Measurements from ENCODE around the gene PRSS22.

PRSS22 gene

DNA sequence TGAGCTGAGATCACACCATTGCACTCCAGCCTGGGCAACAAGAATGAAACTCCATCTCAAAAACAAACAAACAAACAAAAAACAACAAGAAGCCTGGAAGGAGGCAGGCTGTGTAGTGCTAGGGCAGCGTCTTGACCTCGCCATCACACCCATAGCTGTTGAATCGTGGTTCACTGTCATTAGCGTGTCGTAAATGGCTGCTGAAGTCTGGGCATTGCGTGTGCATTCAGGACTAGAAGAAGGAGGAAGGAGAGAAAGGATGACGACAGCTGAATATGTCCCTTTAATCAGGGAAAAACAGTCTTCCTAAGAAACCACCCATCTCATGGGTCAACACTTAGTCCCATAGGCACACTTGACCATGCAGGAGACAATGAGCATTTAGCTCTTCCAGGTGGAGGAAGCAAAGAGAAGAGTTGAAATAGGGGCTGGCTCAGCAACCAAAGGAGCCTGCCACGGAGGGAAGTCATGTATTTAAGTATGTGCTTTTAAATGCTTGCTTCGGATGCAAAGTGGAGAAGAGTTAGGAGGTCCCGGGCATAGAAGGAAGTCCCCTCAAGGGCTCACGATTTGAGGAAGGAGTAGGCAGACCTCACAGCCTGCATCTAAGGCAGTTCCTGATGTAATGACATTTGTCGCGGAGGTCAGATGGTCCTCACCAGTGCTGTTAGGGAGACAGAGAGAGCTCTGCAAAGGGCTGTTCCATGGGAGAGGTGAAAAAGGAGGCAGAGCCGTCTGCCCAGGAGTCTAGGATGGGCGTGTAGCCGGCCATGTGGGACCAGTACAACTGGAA, 8.8 kb downstream of the PRSS22 start:
- no peak for DNase-seq

DNA sequence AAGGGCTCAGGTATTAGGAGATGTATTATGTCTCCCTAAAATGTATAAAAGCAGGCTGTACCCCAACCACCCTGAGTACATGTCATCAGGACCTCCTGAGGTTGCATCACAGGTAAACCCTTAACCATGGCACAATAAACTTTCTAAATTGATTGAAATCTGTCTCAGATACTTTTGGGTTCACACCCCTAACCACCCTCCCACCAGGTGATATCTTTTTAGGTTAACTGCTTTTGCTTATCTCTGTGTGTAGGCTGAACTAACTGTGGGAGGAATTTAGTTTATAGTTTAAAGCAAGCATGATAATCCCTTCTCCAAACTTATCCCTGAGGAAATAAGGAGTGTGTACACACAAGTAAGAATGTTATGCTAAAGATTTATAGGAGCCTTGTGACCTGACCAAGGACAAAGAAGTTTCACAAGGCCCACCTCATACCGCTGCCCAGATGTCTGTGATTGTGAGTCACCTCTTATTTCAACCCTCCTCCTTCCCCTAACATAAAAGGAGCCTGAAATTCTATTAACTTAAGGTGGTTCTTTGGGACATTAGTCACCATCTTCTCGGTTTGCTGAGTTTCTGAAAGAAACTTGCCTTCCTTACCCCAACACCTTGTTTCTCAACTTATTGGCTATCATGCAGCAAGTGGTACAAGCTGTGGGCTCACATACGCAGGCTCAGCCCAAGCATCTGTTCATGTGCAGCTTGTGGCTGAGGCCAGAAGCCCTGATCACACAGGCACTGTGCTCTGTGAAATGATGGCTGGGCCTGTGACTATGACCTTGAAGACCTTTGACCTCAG, 11.3 kb downstream of the PRSS22 start:
- DNase-seq = no peak

DNA sequence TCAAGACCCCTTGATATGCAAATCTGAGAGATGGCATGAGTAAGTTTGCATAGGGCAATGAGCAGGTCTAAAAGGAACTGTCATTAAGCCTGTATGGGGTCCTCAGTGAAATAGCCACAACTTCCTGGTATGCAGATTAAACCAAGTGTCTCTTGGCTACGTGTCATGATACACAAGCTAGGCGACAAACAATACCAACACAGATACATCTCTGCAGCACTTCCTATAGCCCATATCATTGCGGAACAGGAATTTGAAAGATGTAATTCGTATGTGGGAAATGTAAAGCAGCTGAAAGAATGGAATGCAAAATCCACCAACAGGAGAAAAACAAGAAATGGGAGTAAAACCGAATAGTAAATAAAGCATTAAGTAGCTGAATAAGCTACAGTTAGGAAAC, 12.9 kb downstream of the PRSS22 start:
- no peak for DNase-seq

DNA sequence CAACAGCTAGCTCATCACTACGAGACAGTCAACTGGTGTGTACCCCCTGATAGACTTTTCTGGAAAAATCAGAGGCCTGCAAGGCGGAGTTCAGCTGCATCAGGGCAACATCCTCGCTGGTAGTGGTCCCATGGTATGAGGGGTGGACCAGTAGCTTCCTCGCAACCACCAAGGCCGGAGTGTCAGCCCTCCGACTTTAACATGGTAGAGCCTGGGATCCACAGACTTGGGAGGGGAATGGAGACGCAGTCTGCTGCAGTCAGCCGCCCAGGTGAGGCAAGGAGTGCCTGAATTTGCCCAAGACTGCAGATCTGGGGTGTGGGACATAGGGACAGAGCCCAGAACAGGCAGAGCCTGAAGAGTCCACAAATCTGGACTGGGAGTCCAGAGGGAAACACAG, 14.4 kb downstream of the PRSS22 start:
- DNase-seq = no peak

DNA sequence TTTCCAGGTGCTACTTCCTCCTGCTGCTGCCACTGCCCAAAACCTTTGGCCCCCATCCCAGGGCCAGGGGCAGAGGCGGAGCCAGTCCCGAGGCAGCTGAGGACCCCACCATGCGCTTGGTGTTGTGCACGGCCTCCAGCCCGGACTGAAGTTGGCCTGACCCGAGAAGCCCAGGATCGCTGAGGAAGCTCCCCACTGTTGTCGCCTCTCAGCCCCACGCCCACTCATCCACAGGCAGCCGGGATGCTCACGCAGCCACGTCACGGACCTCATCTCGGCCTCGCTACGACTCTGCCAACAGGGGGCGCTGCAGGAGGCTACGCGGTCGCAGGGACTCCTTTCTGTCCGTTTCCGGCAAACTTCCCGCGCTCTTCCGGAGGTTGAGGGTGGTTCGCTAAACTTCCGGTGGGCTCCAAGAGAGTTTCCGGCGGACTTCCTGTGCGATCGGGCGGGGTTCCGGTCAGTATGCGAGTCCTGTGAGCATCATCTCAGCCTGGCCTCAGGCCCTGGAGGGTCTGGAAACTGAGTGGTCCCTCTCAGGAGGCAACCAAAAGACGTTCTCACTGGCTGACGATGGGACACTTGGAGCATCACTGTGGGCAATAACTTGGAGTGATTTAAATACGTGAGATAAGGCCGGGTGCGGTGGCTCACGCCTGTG, 15.5 kb downstream of the PRSS22 start:
- DNase-seq = no peak

DNA sequence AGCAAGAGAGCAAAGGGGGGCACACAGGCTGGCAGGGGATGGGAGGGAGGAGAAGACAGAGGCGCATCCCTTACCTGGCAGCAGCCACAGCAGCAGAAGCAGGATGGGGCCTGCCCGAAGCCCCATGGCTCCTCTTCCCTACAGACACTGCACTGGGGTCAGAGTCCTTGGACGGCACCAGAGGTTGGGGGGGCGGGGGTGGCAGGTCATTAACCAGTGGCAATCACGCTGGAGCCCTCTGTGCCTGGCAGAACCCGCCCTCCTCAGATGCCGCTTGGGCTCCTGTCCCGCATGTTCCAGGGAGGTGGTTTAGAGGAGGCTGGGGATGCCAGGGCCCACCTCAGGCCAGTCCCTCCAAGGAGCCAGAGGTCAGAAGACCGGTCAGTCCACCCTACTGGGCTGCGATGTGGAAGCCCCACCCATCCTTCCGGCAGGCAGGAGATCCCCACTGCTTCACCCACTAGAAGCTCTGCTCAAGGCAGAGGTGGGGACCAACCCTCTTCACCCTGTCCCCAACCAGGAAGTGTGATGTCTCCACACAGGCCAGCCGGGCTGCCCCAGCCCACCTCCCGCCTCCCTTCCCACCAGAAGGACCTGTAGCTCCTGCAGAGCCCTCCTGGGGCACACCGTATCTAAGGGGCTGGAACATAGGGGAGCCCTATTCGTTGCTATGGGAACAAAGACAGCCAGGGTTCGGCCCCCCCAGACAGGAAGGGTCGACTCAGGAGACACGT, 16.2 kb downstream of the PRSS22 start:
- no peak for DNase-seq

DNA sequence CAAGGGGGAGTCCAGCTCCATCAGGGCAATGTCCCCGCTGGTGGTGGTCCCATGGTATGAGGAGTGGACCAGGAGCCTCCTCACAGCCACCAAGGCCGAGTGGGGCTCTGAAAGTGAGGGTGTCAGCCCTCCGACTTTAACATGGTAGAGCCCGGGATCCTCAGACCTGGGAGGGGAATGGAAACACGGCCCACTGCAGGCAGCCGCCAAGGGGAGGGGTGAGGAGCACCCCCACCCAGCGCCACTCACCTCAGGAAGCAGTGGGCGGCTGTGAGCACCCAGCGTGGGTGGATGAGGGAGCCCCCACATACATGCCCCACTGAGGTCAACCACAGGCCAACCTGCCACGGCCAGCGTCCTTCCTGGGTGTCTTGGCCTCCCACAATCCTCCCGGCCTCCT, 17.1 kb downstream of the PRSS22 start:
- DNase-seq = no peak

DNA sequence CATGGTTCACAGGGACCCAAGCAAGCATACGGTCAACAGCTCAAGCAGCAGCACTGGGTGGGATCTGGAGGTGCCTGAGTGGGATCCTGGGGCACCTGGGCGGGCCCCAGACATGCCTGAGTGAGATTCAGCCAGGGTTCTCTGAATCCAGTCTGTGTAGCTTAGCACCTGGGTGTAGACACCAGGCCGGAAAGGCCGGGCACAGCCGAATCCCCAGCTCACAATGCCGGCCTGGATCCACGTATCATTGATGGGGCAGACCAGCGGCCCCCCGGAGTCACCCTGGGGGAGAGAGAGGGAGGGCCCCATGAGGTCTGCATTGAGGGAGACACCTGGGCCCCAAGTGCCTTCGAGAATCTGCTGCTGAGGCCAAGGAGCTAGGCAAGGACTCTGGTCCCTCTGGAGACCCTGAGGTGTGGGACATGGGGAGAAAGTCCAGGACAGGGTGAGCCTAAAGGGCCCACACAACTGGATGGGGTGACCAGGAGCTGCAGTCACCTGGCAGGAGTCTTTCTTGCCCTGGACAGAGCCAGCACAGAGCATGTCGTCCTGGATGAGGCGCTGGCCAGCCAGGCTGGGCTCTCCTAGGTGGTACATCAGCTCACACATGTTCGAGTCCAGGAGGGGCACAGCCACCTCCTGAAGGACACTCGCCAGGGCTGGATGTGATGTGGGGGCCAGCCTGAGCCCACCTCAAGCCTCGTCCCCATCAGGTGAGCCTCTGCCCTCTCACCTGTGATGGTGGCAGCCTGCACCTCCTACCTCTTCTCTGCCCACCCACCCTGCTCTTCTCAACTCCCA, 18.1 kb downstream of the PRSS22 start:
- DNase-seq = no peak

DNA sequence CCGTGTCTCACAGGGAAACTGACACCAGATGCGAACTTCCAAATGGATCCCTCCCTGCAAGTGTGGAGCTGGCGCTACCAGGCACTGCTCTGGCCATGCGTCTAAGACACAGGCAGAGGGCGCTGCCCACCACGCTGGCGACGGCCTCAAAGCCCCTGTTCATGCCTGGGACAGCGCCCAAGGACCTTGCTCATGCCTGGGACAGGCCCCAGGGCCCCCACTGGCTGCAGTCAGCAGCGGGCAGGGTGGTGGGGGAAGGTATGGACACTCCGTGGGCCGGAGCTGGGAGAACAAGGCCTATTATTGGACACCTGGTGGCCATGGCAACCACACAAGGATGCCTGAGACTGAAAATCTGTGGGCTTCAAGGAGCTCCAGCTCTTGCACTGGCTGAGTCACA, 19.0 kb downstream of the PRSS22 start:
- no peak for DNase-seq

DNA sequence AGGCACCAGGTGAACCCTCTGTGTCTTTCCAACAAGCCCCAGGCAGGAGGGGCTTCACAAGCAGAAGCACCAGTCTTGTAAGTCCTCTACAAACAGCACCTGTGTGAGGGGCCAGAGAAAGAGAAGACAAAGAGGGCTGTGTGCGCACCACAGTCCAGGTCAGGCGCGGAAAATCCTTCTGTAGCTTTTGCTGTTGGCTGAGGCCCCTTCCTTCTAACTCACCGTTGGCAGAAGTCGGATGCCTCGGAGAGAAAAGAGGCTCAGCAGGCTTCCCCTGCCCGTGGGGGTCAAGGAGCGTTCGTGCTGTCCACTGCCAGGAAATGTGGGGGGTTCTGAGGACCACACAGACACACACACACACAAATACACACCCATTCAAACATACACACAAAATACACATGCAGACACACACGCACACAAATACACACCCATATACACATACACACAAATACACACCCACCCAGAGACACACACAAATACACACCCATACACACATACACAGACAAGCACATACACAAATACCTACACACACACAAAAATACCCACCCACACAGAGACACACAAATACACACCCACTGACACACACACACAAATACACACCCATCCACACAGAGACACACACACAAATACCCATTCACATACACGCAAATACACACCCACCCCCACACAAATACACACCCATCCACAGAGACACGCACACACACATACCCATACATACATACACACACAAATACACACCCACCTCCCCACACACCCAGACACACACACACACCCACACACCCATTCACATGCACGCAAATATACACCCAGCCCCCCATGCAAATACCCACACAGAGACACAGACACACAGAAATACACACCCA, 21.1 kb downstream of the PRSS22 start:
- no peak for DNase-seq

DNA sequence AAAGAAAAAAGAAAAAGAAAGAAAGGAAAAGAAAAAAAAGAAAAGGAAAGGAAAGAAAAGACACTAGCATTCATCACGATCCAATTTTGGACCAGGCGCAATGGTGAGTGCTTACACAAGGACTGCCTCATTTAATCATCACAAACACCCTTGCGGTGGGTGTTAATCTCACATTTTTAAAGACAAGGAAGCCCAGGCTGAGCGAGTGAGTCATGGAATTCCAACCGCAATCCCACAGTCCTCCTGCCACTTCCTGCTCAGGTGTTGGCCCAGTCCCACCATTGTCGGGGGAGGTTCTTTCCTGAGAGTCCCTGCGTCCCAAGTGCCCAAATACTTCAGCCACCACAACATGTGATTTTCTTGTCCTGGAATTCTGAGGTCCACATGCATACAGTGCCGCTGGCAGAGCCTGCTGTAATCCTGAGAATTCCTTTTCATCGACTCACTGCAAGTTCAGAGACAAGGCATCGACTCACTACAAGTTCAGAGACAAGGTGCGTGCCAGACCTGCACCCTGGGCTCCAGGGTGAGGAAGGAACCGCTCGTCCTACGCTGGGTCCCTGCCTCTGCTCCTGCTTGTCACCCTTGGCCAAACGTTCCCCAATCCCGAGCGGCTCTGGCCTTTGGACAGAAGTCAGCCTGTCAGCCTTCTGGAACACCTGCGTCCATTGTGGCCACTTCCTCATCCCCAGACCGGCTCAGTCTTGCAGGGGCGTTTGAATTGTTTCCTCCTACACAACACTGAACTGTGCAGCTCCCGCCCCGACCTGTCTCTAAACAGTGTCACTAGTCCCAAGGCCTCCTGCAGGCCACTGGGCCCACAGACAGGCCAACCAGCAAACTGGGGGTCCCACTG, 22.1 kb downstream of the PRSS22 start:
- no peak for DNase-seq

DNA sequence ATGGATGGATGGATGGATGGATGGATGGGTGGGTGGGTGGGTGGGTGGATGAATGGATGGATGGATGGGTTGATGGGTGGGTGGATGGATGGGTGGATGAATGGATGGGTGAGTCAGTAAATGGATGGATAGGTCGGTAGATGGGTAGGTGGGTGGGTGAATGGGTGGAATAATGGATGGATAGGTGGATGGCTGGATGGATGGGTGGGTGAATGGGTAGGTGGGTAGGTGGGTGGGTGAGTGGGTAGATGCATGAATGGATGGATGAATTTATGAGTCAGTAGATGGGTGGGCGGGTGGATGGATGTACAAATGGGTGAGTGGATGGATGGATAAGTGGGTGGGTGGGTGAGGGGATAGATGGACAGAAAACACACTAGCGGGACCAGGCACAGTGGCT, 23.0 kb downstream of the PRSS22 start:
- DNase-seq = no peak

DNA sequence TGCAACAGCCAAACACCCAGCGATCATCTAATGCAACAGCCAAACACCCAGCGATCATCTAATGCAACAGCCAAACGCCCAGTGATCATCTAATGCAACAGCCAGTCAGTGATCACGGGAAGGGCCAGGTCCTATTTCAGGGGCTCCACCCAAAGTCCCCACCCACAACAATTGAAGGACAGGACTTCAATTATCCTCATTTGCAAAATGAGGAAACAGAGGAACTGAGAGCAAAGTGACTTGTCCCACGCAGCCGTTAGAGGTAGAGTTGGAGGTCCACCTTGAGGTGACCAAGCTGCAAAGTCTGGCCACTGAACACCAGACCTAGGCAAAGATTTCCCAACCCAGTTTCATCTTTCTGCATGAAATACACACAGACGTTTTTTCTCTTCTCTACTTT, 24.2 kb downstream of the PRSS22 start:
- DNase-seq = no peak

DNA sequence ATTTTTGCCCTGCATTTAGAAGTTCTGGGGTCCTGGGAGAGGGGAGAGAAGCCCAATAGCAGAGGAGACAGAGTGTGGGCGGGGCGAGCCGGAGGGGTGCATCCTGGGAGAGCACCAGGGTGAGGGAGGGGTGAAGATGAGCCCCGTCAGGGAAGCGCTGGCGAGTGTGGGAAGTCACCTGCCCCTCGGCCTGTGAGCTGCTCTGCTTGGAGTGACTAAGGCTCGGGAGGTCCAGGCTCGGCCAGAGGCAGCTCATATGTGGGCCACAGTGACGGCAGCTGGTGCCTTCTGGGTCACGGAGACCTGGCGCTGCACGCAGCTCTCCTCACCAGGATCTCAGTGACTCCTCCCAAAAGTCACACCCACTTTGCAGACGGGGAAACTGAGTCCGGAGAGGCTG, 26.8 kb downstream of the PRSS22 start:
- DNase-seq = no peak

DNA sequence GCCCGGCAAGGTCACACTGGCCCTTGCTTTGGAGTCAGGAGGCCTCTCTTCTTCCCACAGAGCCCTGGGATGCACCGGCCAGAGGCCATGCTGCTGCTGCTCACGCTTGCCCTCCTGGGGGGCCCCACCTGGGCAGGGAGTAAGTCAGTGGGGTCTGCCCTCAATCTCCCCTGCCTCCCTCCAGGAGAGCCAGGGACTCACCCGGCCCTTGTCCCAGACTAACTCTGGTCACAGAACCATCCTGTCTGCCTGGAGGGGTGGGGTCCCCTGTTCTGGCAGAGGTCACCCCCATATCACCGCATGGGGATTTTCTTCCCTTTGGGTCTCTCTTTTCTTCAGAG, 27.6 kb downstream of the PRSS22 start:
- DNase-seq = no peak

DNA sequence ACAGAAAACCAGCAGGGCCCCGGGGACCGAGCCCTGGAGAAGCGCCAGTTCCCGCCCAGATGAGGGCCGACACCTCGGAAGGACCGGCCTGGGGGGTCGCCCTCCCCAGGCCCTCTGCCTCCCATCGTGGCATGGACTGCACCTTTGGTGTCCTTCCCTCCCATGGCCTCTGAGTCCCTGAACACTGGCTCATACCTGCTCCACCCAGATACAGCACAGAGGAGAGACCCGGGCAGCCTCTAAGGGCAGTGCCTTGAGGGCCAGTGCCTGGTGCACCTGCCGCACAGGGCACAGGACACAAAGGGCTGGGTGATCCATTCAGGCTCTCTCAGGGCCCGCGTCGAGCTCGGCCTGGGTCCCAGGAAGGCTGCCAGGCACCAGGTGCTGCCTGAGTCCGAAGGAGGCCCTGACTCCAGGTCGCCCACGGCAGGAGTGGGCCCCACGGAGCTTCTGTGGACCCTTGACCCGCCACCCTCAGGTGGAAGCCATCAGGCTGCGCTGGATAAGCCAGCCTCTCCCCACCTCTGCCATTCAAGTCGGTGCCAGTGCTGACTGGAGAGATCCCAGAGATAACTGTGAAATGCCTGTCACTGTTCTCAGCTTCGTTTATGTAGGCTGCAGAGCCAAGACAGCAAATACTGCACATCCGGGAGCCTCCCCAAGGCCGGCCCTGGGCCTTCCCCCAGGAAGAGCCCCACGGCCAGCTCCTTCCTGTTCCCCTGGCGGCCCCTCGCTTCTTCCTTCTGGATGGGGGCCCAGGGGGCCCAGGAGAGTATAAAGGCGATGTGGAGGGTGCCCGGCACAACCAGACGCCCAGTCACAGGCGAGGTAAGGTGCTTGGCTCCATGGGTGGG, 28.2 kb downstream of the PRSS22 start, which contains the start of gene ZG16B:
TSS of gene ZG16B (plus strand) at position 803 of the 854 bp plus-strand sequence. CDS start 139 bp downstream, outside the sequence.
- DNase-seq = no peak

DNA sequence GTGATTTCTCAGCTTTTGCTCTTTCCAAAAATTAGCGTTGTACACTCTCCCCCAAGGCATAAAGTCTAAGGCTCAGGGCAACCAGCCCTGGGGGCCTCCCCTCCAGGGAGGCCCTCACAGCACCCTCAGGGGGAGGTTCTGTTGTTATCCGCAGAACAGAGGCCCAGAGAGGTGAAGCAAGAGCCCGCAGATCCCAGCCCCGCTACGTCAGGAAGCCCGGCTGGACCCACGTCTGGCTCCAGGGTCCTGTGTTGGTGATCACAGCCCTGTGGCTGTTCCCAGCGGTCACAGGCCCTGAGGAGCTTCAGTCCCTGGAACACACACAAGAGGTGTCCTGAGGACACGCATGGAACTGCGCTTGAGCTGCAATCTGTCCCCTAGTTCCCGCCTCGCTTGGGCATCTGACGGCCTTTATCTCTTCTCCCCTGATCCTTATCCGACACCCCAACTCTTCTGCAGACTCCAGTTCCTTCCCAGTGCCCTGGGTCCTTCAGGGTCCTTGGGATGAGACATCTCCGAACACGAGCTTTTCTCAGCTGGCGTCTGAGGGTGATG, 29.0 kb downstream of the PRSS22 start:
- DNase-seq = no peak

DNA sequence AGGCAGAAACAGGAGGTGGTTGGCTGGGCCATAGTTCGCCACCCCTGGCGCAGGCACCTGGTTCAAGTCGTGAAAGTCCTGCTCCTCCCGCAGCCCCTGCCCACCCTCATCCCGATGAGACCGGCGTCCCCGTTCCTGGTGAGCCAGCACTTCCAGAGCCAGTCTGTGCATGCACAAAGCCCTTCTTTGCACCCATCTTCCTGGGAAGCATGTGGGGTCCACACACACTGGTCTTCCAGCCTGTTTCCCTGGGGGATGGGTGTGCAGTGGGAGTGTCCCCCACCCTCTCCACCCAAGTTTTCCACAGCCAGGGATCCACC, 29.5 kb downstream of the PRSS22 start:
- DNase-seq = no peak

Measured in NCI-H1092 (cell line).